IMR-90 (cell line): ENCODE results near the gene RNFT2. TPM values are rescaled to one million over a fixed set of nuclear protein-coding genes. Genes with fewer than 3 reads are reported as not detected.

ENCODE experiments used
- ATAC-seq: fragments of 200-7000 bp; cut with Tn5 transposase; 2 replicates; pipeline ENCODE4 v1.9.1; 2020; ENCODE audit warnings: low read depth, mild to moderate bottlenecking, moderate library complexity
- BruUV-seq: library from RNA; stranded (reverse); fragments of 400-500 nt; replicated peaks from 2 replicates; lab custom pipeline; 2021; lab: Mats Ljungman, UMichigan
- CTCF ChIA-PET: fragments of 300-600 bp; formaldehyde crosslinking; extraction: SDS; loops from one replicate; lab custom pipeline; 2021; ENCODE audit warnings: antibody characterized with exemption; lab: Yijun Ruan, JAX
- POLR2A ChIA-PET: fragments of 300-600 bp; sonication (Branson Sonifier 250); formaldehyde crosslinking; loops from one replicate; lab custom pipeline; 2022; ENCODE audit warnings: antibody characterized with exemption; ENCODE audit not compliant: unreplicated experiment; lab: Charles Lee
- DNase-seq: peaks from one replicate; pipeline ENCODE4 v3.0.0; 2013
- H2AFZ ChIP-seq: replicated peaks from 2 replicates; pipeline ENCODE3; 2013; ENCODE audit warnings: low read length, mild to moderate bottlenecking; ENCODE audit not compliant: poor library complexity
- H2AK5ac ChIP-seq: 2 replicates; pipeline ENCODE4 v1.6.1; 2013; ENCODE audit warnings: low read depth, low read length, inconsistent platforms
- H2AK9ac ChIP-seq: replicated peaks from 2 replicates; pipeline ENCODE3; 2013; ENCODE audit warnings: mild to moderate bottlenecking, low read depth, low read length, moderate library complexity; ENCODE audit not compliant: poor library complexity
- H2BK120ac ChIP-seq: 2 replicates; pipeline ENCODE4 v1.6.1; 2013; ENCODE audit warnings: low read depth, low read length, inconsistent platforms
- H2BK15ac ChIP-seq: 3 replicates; pipeline ENCODE4 v1.6.1; 2013; ENCODE audit warnings: low read depth, low read length, inconsistent platforms
- H2BK20ac ChIP-seq: 2 replicates; pipeline ENCODE4 v1.6.1; 2013; ENCODE audit warnings: low read depth, mild to moderate bottlenecking, inconsistent platforms, low read length, moderate library complexity
- H2BK5ac ChIP-seq: 2 replicates; pipeline ENCODE4 v1.6.1; 2013; ENCODE audit warnings: mild to moderate bottlenecking, low read depth, low read length, inconsistent platforms; ENCODE audit not compliant: poor library complexity, severe bottlenecking
- H3K14ac ChIP-seq: replicated peaks from 2 replicates; pipeline ENCODE4 v1.6.1; 2013; ENCODE audit warnings: low read depth, low read length, inconsistent platforms
- H3K18ac ChIP-seq: 2 replicates; pipeline ENCODE4 v1.6.1; 2013; ENCODE audit warnings: low read depth, low read length, control low read depth
- H3K23ac ChIP-seq: 2 replicates; pipeline ENCODE4 v1.6.1; 2013; ENCODE audit warnings: low read depth, low read length, inconsistent platforms
- H3K27ac ChIP-seq: 2 replicates; pipeline ENCODE4 v1.5.1; 2013; ENCODE audit warnings: mild to moderate bottlenecking, control low read depth, low read length; ENCODE audit not compliant: insufficient read depth
- H3K27me3 ChIP-seq: 2 replicates; pipeline ENCODE4 v1.6.1; 2013; ENCODE audit warnings: low read length; ENCODE audit not compliant: control insufficient read depth, insufficient read depth
- H3K36me3 ChIP-seq: 2 replicates; pipeline ENCODE4 v1.6.1; 2013; ENCODE audit warnings: low read length, mixed read lengths; ENCODE audit not compliant: control insufficient read depth, insufficient read depth
- H3K4ac ChIP-seq: 2 replicates; pipeline ENCODE4 v1.6.1; 2013; ENCODE audit warnings: low read depth, low read length, inconsistent platforms
- H3K4me1 ChIP-seq: 2 replicates; pipeline ENCODE4 v1.6.1; 2013; ENCODE audit warnings: low read length, mixed read lengths; ENCODE audit not compliant: control insufficient read depth, insufficient read depth
- H3K4me2 ChIP-seq: 2 replicates; pipeline ENCODE4 v1.6.1; 2013; ENCODE audit warnings: low read depth, mild to moderate bottlenecking, control low read depth, low read length, moderate library complexity
- H3K4me3 ChIP-seq: 2 replicates; pipeline ENCODE4 v1.5.1; 2013; ENCODE audit warnings: low read depth, mild to moderate bottlenecking, control low read depth, low read length, moderate library complexity; ENCODE audit not compliant: insufficient read depth
- H3K56ac ChIP-seq: 2 replicates; pipeline ENCODE4 v1.6.1; 2013; ENCODE audit warnings: low read length, inconsistent platforms; ENCODE audit not compliant: insufficient read depth; ENCODE audit errors: extremely low read depth
- H3K79me1 ChIP-seq, 2 experiments: 2 replicates each; pipeline ENCODE4 v1.6.1; 2013; ENCODE audit warnings: low read length in 2 of 2, inconsistent platforms in 1 of 2, low read depth in 1 of 2
- H3K9ac ChIP-seq: 2 replicates; pipeline ENCODE4 v1.6.1; 2013; ENCODE audit warnings: low read depth, low read length, control low read depth
- H3K9me1 ChIP-seq: 2 replicates; pipeline ENCODE4 v1.6.1; 2013; ENCODE audit warnings: low read length, inconsistent platforms; ENCODE audit not compliant: insufficient read depth
- H3K9me3 ChIP-seq: 2 replicates; pipeline ENCODE4 v1.6.1; 2013; ENCODE audit warnings: low read length; ENCODE audit not compliant: control insufficient read depth, insufficient read depth
- H4K20me1 ChIP-seq: 2 replicates; pipeline ENCODE4 v1.6.1; 2013; ENCODE audit warnings: low read length, inconsistent platforms; ENCODE audit not compliant: insufficient read depth
- H4K5ac ChIP-seq: 2 replicates; pipeline ENCODE4 v1.6.1; 2013; ENCODE audit warnings: mild to moderate bottlenecking, low read depth, low read length, control low read depth
- H4K8ac ChIP-seq, 2 experiments: 2 replicates each; pipeline ENCODE4 v1.6.1; 2013; ENCODE audit warnings: low read depth in 2 of 2, low read length in 2 of 2, control low read depth in 1 of 2, inconsistent platforms in 1 of 2
- H4K91ac ChIP-seq: 2 replicates; pipeline ENCODE4 v1.6.1; 2013; ENCODE audit warnings: low read depth, low read length, inconsistent platforms; ENCODE audit not compliant: insufficient read depth
- BHLHE40 ChIP-seq: fragments of 150-350 bp; IDR thresholded peaks from 2 replicates; pipeline ENCODE4 v1.6.1; 2016; ENCODE audit warnings: mild to moderate bottlenecking, low read depth, low read length
- CEBPB ChIP-seq: IDR thresholded peaks from 2 replicates; pipeline ENCODE4 v1.6.1; 2012; ENCODE audit warnings: low read depth, low read length, improper control_type of control experiment
- CHD1 ChIP-seq: IDR thresholded peaks from 2 replicates; pipeline ENCODE4 v1.6.1; 2012; ENCODE audit warnings: low read depth, low read length, improper control_type of control experiment
- CTCF ChIP-seq: conservative IDR thresholded peaks from 2 replicates; pipeline ENCODE4 v1.5.1; 2012; ENCODE audit warnings: mild to moderate bottlenecking, low read depth, low read length, improper control_type of control experiment
- ELK1 ChIP-seq: fragments of 150-350 bp; IDR thresholded peaks from 2 replicates; pipeline ENCODE4 v1.6.1; 2016; ENCODE audit warnings: low read depth, mild to moderate bottlenecking, low read length, moderate library complexity, borderline replicate concordance
- FOS ChIP-seq: fragments of 150-350 bp; IDR thresholded peaks from 2 replicates; pipeline ENCODE4 v1.6.1; 2016; ENCODE audit warnings: low read depth, low read length
- MAFK ChIP-seq: IDR thresholded peaks from 2 replicates; pipeline ENCODE4 v1.6.1; 2012; ENCODE audit warnings: low read depth, low read length, improper control_type of control experiment
- MAZ ChIP-seq: IDR thresholded peaks from 2 replicates; pipeline ENCODE4 v1.6.1; 2012; ENCODE audit warnings: low read depth, mild to moderate bottlenecking, low read length, improper control_type of control experiment, moderate library complexity, borderline replicate concordance
- MXI1 ChIP-seq: IDR thresholded peaks from 2 replicates; pipeline ENCODE4 v1.6.1; 2012; ENCODE audit warnings: low read depth, mild to moderate bottlenecking, low read length, moderate library complexity, borderline replicate concordance
- POLR2A ChIP-seq: IDR thresholded peaks from 2 replicates; pipeline ENCODE4 v1.6.1; 2012; ENCODE audit warnings: mild to moderate bottlenecking, low read depth, low read length
- RAD21 ChIP-seq: IDR thresholded peaks from 2 replicates; pipeline ENCODE4 v1.6.1; 2012; ENCODE audit warnings: low read length, improper control_type of control experiment
- RCOR1 ChIP-seq: IDR thresholded peaks from 2 replicates; pipeline ENCODE4 v1.6.1; 2012; ENCODE audit warnings: mild to moderate bottlenecking, low read length, improper control_type of control experiment; ENCODE audit not compliant: insufficient replicate concordance
- RFX5 ChIP-seq: IDR thresholded peaks from 2 replicates; pipeline ENCODE4 v1.8.0; 2012; ENCODE audit warnings: low read depth, mild to moderate bottlenecking, low read length, moderate library complexity
- SMC3 ChIP-seq: fragments of 150-350 bp; IDR thresholded peaks from 2 replicates; pipeline ENCODE4 v1.6.1; 2016; ENCODE audit warnings: low read depth, mild to moderate bottlenecking, antibody characterized with exemption, low read length, moderate library complexity
- USF2 ChIP-seq: fragments of 150-350 bp; IDR thresholded peaks from 2 replicates; pipeline ENCODE4 v1.6.1; 2017; ENCODE audit warnings: mild to moderate bottlenecking, antibody characterized with exemption, low read length, low read depth
- WGBS, 2 experiments: methylation state at CpG; one replicate each; pipeline versions ENCODE4 v1.1.5 to v1.1.7; 2013; ENCODE audit warnings: missing lambda C conversion rate in 2 of 2; ENCODE audit not compliant: insufficient read length in 1 of 2; ENCODE audit errors: extremely low coverage in 2 of 2; 5-methylcytosine and 5-hydroxymethylcytosine counted together
- dilution Hi-C: fragments of 300-500 bp; cut with HindIII; formaldehyde crosslinking; loops from one replicate; pipeline ENCODE4 v1.14.3; 2018; ENCODE audit warnings: low sequenced_read_pairs; ENCODE audit not compliant: unreplicated experiment
- in situ Hi-C: fragments of 300-500 bp; cut with MboI; formaldehyde crosslinking; loops from 3 replicates; pipeline ENCODE4 v1.14.3; 2019; ENCODE audit warnings: low sequenced_read_pairs, inconsistent platforms, mixed read lengths
- intact Hi-C: fragments of 100-400 bp; cut with micrococcal nuclease; formaldehyde crosslinking; loops from 2 replicates; pipeline ENCODE4 v1.10.0; 2022
- polyA plus RNA-seq, 3 experiments: library from polyadenylated mRNA; depleted of rRNA; stranded (reverse); fragments of >200 nt; gene quantifications; 2 replicates each; pipeline ENCODE4 v1.2.3, GENCODE V29; 2012; ENCODE audit warnings: low replicate concordance in 1 of 3
- total RNA-seq: library from RNA; depleted of rRNA; stranded (reverse); fragments of >200 nt; gene quantifications from 2 replicates; pipeline ENCODE4 v1.2.3, GENCODE V29; 2012

The RNFT2 gene
- total and polyA plus RNA-seq, 2 of the 4 experiments (the other 2 are of a cell fraction), result 1.6 to 2.3 TPM

GRCh38 chr12:116863275-116863767, 125.2 kb downstream of the RNFT2 start:
- Histone ChIP-seq H2AK5ac (peak overlapping the region; percentile 61), H4K5ac (no peak overlapping the region), H3K4me2 (no peak overlapping the region), H2AK9ac (peak overlapping the region; percentile 8), H3K27me3 (no peaks in the 10 kb centered on the region; the same call in 1 of the 2 replicates), H3K79me1 (no peaks in the 10 kb centered on the region), H3K4ac (peak overlapping the region; percentile 36; the same call in 1 of the 2 replicates), H3K27ac (no peak overlapping the region), H4K20me1 (no peaks in the 10 kb centered on the region), H2BK120ac (peak overlapping the region; percentile 79), H3K23ac (peak overlapping the region; percentile 5; the same call in 1 of the 2 replicates), H3K36me3 (no peaks in the 10 kb centered on the region), H3K14ac (peak overlapping the region; percentile 58; the same call in 1 of the 2 replicates), H2BK5ac (no peak overlapping the region), H4K8ac (no peak overlapping the region; a peak in 1 of 4 replicates), H2BK15ac (peak overlapping the region; percentile 74; the same call in 2 of the 3 replicates), H2AFZ (peak overlapping the region; percentile 4), H3K9me3 (no peaks in the 10 kb centered on the region), H3K18ac (peak overlapping the region; percentile 2; the same call in 1 of the 2 replicates), H3K9me1 (peaks cover 14% of the 10 kb centered on the region), H3K4me3 (no peak overlapping the region), H4K91ac (peak overlapping the region; percentile 51), H2BK20ac (peak overlapping the region; percentile 46), H3K9ac (no peak overlapping the region), H3K56ac (no peak overlapping the region), H3K4me1 (peaks cover 5% of the 10 kb centered on the region)
- dilution Hi-C loops, result no loop called here
- in situ Hi-C loops, result no loop called here
- 28% methylated on average over 4 of the region's 6 CpGs; no CpG with 5 or more reads in 1 of the 2 experiments for WGBS, 2 experiments
- DNase-seq (peak; percentile 75), ATAC-seq (0 out of 2 replicates have a peak, but pooled peaks have one; percentile 18)
- POLR2A ChIA-PET, result no interaction called here
- CTCF ChIA-PET, result interaction anchor here (1.0 kb wide), 2 partner anchors 11 to 20 kb away, joined by 3 to 5 read pairs; no protein-coding TSS in a partner anchor
- intact Hi-C loops, result no loop called here
- BruUV-seq, result no TSS peak
- TF ChIP-seq RCOR1, result no peak
- TF ChIP-seq MAZ, result no peak
- TF ChIP-seq SMC3, result no peak
- no peak for TF ChIP-seq MAFK
- TF ChIP-seq BHLHE40, result no peak
- TF ChIP-seq MXI1, result no peak
- peak; percentile 59; the same call in 1 of the 2 replicates for TF ChIP-seq USF2
- no peak for TF ChIP-seq CEBPB
- no peak for TF ChIP-seq POLR2A
- TF ChIP-seq ELK1, result no peak
- TF ChIP-seq FOS, result 0 out of 2 replicates have a peak, but pooled peaks have one; percentile 23
- no peak for TF ChIP-seq CHD1
- TF ChIP-seq RFX5, result no peak
- TF ChIP-seq RAD21, result peak; percentile 16; the same call in 1 of the 2 replicates
- TF ChIP-seq CTCF, result peak; percentile 42
